WTC11 (cell line): ENCODE data around the gene PRAC2. TPM values are rescaled to one million over a fixed set of nuclear protein-coding genes. Genes with fewer than 3 reads are reported as not detected.

Experiments
- ATAC-seq: fragments of 200-7000 bp; cut with Tn5 transposase; 2 replicates; pipeline ENCODE4 v1.10.0; 2021; ENCODE audit warnings: mild to moderate bottlenecking, moderate library complexity
- CTCF ChIA-PET: fragments of 300-600 bp; sonication (Branson Sonifier 250); formaldehyde crosslinking; loops from one replicate; lab custom pipeline; 2021; ENCODE audit warnings: antibody characterized with exemption; lab: Charles Lee
- POLR2A ChIA-PET: fragments of 350-600 bp; sonication (Branson Sonifier 250); formaldehyde crosslinking; loops from one replicate; lab custom pipeline; 2021; ENCODE audit warnings: antibody characterized with exemption; lab: Charles Lee
- DNase-seq: peaks from one replicate; pipeline ENCODE4 v3.0.0; 2021; ENCODE audit warnings: low spot score
- H3K27ac Mint-ChIP-seq: 2 replicates; pipeline ENCODE4 v1.8.0; 2021; ENCODE audit warnings: mixed read lengths
- H3K27me3 Mint-ChIP-seq: 2 replicates; pipeline ENCODE4 v1.8.0; 2021; ENCODE audit warnings: low read depth, mild to moderate bottlenecking, moderate library complexity, mixed read lengths
- H3K36me3 Mint-ChIP-seq: 2 replicates; pipeline ENCODE4 v1.8.0; 2021; ENCODE audit warnings: mixed read lengths
- H3K4me1 Mint-ChIP-seq: 2 replicates; pipeline ENCODE4 v1.8.0; 2022; ENCODE audit warnings: mixed read lengths
- H3K4me3 Mint-ChIP-seq: 2 replicates; pipeline ENCODE4 v1.8.0; 2021; ENCODE audit warnings: mild to moderate bottlenecking, moderate library complexity, mixed read lengths
- H3K9me3 Mint-ChIP-seq: 2 replicates; pipeline ENCODE4 v1.8.0; 2021; ENCODE audit warnings: mixed read lengths
- ATF6 ChIP-seq: sonication (generic); formaldehyde crosslinking; IDR thresholded peaks from 2 replicates; pipeline ENCODE4 v1.8.1; 2023; ENCODE audit warnings: mild to moderate bottlenecking, missing genetic modification reagents
- CTCF ChIP-seq: fragments of 200-600 bp; IDR thresholded peaks from 2 replicates; pipeline ENCODE4 v1.8.0; 2022; ENCODE audit warnings: antibody characterized with exemption
- E2F1 ChIP-seq: sonication (generic); formaldehyde crosslinking; IDR thresholded peaks from 2 replicates; pipeline ENCODE4 v1.8.0; 2022; ENCODE audit warnings: mild to moderate bottlenecking, missing genetic modification reagents
- E2F5 ChIP-seq: sonication (generic); formaldehyde crosslinking; IDR thresholded peaks from 2 replicates; pipeline ENCODE4 v1.8.1; 2022; ENCODE audit warnings: mild to moderate bottlenecking, moderate library complexity, missing genetic modification reagents
- ETV6 ChIP-seq: sonication (generic); formaldehyde crosslinking; IDR thresholded peaks from 2 replicates; pipeline ENCODE4 v1.8.1; 2022; ENCODE audit warnings: mild to moderate bottlenecking, missing genetic modification reagents
- FOXJ3 ChIP-seq: sonication (generic); formaldehyde crosslinking; IDR thresholded peaks from 2 replicates; pipeline ENCODE4 v1.9.0; 2021; ENCODE audit warnings: missing genetic modification reagents, mild to moderate bottlenecking, borderline replicate concordance
- GTF2I ChIP-seq: fragments of 250-450 bp; sonication (Bioruptor Pico); conservative IDR thresholded peaks from 2 replicates; pipeline ENCODE4 v1.4.0; 2021; ENCODE audit warnings: mild to moderate bottlenecking
- HMGA2 ChIP-seq: fragments of 250-450 bp; sonication (Bioruptor Pico); IDR thresholded peaks from 2 replicates; pipeline ENCODE4 v1.4.0; 2021; ENCODE audit warnings: mild to moderate bottlenecking, moderate library complexity
- JAZF1 ChIP-seq: fragments of 250-450 bp; sonication (Bioruptor Pico); IDR thresholded peaks from 2 replicates; pipeline ENCODE4 v1.9.0; 2021; ENCODE audit warnings: moderate library complexity, mild to moderate bottlenecking, inconsistent platforms
- JUN ChIP-seq: sonication (generic); formaldehyde crosslinking; IDR thresholded peaks from 2 replicates; pipeline ENCODE4 v1.8.0; 2023; ENCODE audit warnings: mild to moderate bottlenecking, missing genetic modification reagents
- MXD4 ChIP-seq: fragments of 250-450 bp; sonication (Bioruptor Pico); IDR thresholded peaks from 2 replicates; pipeline ENCODE4 v1.8.0; 2021; ENCODE audit warnings: mild to moderate bottlenecking, moderate library complexity, borderline replicate concordance
- NR1H2 ChIP-seq: sonication (generic); formaldehyde crosslinking; IDR thresholded peaks from 2 replicates; pipeline ENCODE4 v1.9.0; 2021; ENCODE audit warnings: mild to moderate bottlenecking, moderate library complexity, missing genetic modification reagents
- NR3C1 ChIP-seq: sonication (generic); formaldehyde crosslinking; conservative IDR thresholded peaks from 2 replicates; pipeline ENCODE4 v1.8.1; 2023; ENCODE audit warnings: low read depth, mild to moderate bottlenecking, missing genetic modification reagents
- OVOL2 ChIP-seq: fragments of 250-450 bp; sonication (Bioruptor Pico); IDR thresholded peaks from 2 replicates; pipeline ENCODE4 v1.9.0; 2021; ENCODE audit warnings: mild to moderate bottlenecking, borderline replicate concordance
- RELA ChIP-seq: sonication (generic); formaldehyde crosslinking; IDR thresholded peaks from 2 replicates; pipeline ENCODE4 v1.8.1; 2022; ENCODE audit warnings: missing genetic modification reagents, mild to moderate bottlenecking, borderline replicate concordance
- SOX15 ChIP-seq: fragments of 250-450 bp; sonication (Bioruptor Pico); IDR thresholded peaks from 2 replicates; pipeline ENCODE4 v1.9.0; 2021; ENCODE audit warnings: mild to moderate bottlenecking
- TEAD1 ChIP-seq: sonication (generic); formaldehyde crosslinking; IDR thresholded peaks from 2 replicates; pipeline ENCODE4 v1.8.0; 2022; ENCODE audit warnings: mild to moderate bottlenecking, missing genetic modification reagents
- TEAD4 ChIP-seq: sonication (generic); formaldehyde crosslinking; IDR thresholded peaks from 2 replicates; pipeline ENCODE4 v1.8.0; 2022; ENCODE audit warnings: mild to moderate bottlenecking, missing genetic modification reagents
- ZNF232 ChIP-seq: sonication (generic); formaldehyde crosslinking; IDR thresholded peaks from 2 replicates; pipeline ENCODE4 v1.8.0; 2022; ENCODE audit warnings: mild to moderate bottlenecking, missing genetic modification reagents
- ZNF317 ChIP-seq: sonication (generic); formaldehyde crosslinking; IDR thresholded peaks from 2 replicates; pipeline ENCODE4 v1.8.1; 2023; ENCODE audit warnings: low read depth, mild to moderate bottlenecking, moderate library complexity, missing genetic modification reagents, borderline replicate concordance
- total RNA-seq: library from RNA; stranded (reverse); gene quantifications from 3 replicates; pipeline ENCODE4 v1.2.3, GENCODE V29; 2021

The PRAC2 gene
- total RNA-seq, 1 experiment from 2014 or later = 22.3 TPM

- TF ChIP-seq RELA (CRISPR knock-in tag) (no peak), E2F1 (no peak), SOX15 (no peak)
These were observed 22.6 kb downstream of the PRAC2 start (continued) for GRCh38 chr17:48745381-48746275.

GRCh38 chr17:48746916-48747444, 24.0 kb downstream of the PRAC2 start:
- H3K27me3 Mint-ChIP-seq = peaks cover 100% of the 10 kb centered on the region
- POLR2A ChIA-PET = no interaction called here
- no peak for DNase-seq
- peak overlapping the region; percentile 47; the same call in 1 of the 2 replicates for H3K4me3 Mint-ChIP-seq
- H3K27ac Mint-ChIP-seq = no peak overlapping the region
- H3K4me1 Mint-ChIP-seq = peaks cover 34% of the 10 kb centered on the region
- CTCF ChIA-PET = interaction anchor here (0.5 to 1.6 kb wide), 6 partner anchors 23 to 195 kb away, joined by 3 to 5 read pairs (median 4); no protein-coding TSS in a partner anchor
- no peaks in the 10 kb centered on the region for H3K9me3 Mint-ChIP-seq
- TF ChIP-seq JUN (no peak), JAZF1 (CRISPR knock-in tag) (no peak), ZNF232 (CRISPR knock-in tag) (no peak), FOXJ3 (CRISPR knock-in tag) (no peak), E2F5 (CRISPR knock-in tag) (no peak), CTCF (no peak), ETV6 (no peak), TEAD4 (no peak), MXD4 (no peak), HMGA2 (CRISPR knock-in tag) (no peak), GTF2I (CRISPR knock-in tag) (no peak), OVOL2 (CRISPR knock-in tag) (no peak), ZNF317 (no peak), ATF6 (no peak), TEAD1 (CRISPR knock-in tag) (no peak), NR1H2 (CRISPR knock-in tag) (no peak), NR3C1 (no peak)
- TF ChIP-seq, all 79 proteins: peak for 0
- 0 out of 2 replicates have a peak, but pooled peaks cover 4% of the 10 kb centered on the region for H3K36me3 Mint-ChIP-seq
- no peak for ATAC-seq
